ENCODE data around the gene IFI27L2.
"Not testable (repeated sequence)": the region's sequence is repeated elsewhere in the genome, so short reads cannot be mapped to it uniquely, and the experiment has no call there.

IFI27L2 gene, protein sequence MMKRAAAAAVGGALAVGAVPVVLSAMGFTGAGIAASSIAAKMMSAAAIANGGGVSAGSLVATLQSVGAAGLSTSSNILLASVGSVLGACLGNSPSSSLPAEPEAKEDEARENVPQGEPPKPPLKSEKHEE

DNA sequence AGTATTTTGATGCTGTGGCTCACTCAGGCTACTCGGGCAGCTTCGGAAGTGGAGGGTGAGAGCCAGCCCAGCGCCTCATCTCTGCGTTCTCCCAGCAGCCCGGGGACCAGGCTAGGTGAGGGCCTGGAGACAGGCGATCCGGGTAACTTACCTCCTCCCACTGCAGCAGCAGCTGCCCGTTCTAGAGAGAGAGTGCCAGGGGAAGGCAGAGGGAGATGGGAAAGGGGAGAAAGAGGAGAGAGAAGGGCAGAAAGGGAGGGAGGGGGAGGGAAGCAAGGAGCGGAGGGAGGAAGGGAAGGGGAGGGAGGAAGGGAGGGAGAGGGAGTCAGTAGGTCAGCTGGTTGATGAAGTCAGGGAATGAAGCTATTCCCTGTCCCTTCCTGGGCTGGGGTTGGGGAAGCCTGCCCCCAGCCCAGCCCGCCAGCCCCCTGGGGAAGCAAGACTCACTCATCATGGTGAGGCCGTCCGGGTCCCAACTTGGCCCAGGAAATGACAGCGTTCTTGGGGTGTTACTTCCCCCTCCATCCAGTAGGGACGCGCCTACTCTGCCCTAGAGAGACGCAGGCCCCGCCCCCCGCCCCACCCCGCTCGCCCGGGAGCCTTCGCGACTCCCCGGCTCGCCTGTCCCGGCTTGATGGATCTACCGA is at the start of gene IFI27L2:
IFI27L2 (minus strand) TSS at position 494 of the 647 bp plus-strand sequence; CDS start at position 454, 40 bp downstream.
- DNase-seq = no peak

DNA sequence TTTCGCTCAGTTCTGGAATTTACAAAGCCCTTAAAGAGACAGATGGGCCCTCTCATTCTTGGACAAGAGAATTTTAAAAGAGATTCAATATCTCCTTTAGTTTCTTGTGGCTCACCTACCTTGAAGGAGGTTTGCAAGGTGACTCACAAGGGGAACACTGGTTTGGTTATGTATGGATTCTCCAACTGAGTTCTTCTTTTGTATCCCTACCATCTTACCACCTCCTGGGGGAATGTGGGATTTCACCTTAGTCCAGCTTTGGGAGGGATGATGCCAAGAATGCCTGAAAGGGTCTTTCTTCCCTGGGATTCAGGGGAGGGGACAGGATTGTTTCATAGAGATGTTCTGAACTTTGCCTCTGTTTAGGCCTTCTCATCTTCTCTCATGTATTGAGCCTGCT is 48.4 kb upstream of the IFI27L2 start:
- DNase-seq = no peak

DNA sequence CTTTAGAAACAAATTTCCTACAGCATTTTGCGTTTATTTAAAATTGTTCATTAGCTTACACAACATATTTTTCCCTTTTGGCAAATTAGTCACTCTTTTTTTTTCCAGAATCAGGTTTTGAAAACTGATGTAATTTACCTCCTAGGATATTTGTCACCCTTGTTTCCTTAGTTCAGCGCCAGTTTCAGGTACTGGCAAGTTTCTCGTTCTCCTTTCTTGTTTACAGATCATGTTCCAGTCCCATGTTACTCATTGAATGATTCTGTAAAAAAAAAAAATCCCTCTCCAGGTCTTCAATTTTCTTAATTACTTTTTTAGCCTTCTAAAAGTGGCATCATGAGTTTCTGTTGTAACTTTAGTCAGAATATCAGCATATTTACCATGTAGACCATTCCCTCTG is 47.4 kb upstream of the IFI27L2 start:
- no peak for DNase-seq

DNA sequence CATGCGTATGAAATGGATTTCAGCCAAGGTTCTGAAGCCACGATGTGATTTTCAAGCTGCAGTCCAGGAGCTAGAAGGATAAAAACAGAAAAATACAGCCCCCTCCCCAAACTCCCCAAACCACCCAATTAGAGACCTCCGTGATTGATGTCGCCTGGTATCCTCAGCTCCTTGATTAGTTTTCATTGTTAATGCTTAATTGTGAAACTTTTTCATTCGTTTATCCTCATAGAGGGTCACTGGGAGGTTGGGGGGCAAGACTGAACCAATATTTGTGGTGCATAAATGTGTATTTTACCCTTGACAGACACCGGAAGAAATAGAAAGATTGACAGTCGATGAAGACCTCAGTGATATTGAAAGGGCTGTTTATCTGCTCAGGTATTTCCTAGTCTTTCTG is 46.3 kb upstream of the IFI27L2 start:
- DNase-seq = no peak

DNA sequence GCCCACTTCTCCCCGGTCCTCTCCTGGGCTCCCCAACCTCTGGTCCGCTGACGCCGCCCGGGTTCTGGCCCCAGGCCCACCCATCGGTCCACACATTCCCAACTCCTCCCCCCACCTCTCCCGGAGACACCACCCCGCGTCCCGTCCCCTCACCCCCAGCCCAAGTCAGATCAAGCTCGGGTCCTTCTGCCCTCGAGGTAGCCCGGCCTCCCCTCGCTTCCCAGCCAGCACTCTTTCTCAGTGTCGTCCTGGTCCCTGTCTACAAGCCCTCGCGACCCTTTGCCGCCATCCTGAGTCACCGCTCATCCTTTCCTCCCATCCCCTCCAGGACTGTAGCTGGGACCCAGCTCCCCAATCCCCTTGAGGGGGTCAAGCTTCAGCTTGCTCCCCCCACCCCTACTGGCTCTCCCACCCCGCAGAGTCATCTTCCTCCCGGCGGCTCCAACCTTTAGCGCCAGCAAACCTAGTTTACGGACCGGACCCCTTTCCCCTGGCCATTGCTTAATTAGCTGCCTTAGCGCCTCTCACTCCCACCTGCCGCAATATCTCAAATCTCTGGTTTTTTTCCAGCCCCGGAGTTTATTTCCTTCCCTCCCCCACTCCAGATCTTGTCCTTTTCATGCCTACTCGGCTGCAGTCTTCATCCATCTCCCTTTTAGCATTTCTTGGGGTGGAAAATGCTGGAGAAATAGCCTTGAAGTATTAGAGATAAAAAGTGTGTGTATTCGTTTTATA is 45.8 kb upstream of the IFI27L2 start:
- DNase-seq = no peak

DNA sequence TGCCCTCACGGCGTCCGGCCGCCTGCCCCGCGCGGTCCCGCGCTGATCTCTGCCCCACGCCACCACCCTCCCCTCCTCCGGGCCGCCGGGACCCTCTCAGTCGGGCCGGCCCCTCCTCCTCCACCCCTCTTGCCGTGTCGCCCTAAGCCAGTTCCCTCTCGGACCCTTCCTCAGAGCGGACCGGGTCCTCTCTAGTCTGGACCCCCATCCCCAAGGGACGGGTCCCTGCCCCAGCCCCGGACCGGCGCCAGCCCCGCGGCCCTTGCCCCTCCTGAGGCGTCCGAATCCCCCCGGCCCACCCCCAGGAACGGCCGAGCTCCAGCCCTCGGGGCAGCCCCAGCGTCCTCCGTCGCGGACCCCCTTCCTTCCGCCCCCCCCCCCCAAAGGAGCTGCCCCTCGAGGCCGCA is 45.2 kb upstream of the IFI27L2 start:
- DNase-seq = no peak

DNA sequence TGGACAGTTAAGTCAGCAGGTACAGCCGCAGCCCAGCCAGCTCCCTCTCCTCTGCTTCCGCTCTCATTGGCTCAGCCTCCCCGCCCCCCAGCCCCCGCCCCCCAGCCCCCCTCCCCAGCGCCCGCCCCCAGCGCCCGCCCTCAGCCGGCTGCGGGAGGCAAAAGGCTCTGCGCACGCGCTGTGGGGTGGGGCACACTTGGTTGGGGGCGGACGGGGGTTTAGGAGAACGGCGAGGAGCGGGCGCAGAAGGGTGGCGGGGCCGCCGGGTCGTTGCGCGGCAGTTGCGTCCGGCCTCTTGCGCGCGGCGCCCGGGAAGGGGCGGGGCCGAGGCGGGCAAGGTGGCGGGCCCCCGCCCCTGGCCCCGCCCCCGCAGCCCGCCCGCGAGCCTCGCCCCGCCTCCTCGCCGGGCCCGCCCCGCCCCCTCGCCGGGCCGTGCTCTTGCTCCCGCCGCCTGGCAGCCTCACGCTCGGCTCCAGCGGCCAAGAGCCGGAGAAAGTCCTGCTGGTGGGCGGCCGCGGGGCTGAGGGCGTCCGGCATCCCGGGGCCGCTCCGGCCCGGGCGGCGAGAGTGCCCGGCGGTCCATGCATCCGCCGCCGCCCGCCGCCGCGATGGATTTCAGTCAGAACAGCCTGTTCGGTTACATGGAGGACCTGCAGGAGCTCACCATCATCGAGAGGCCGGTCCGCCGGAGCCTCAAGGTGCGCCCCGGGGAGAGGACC is 44.6 kb upstream of the IFI27L2 start, which contains the start of gene PPP4R4:
PPP4R4 (plus strand) TSS at position 438 of the 719 bp plus-strand sequence; CDS start at position 582, 144 bp downstream.
- no peak for DNase-seq

DNA sequence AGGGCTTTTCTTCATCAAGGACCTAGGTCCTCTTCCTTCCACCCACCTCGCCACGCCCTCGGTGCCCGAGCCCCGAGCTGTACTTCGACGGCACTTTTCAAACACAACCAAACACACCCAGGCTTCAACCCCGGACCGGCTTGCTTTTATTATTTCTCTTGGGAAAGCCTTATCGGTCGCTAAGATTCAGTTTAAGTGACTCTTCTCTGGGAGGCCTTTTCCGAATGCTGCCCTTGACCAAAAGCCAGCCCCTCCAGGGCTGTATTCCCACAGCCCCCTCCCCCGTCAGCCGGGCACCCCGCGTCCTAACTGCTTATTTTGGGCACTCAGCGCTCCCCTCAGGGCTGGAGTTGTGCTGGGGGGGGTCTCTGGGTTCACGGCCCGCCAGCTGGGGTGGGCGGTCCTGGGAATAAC is 44.1 kb upstream of the IFI27L2 start:
- DNase-seq = no peak

DNA sequence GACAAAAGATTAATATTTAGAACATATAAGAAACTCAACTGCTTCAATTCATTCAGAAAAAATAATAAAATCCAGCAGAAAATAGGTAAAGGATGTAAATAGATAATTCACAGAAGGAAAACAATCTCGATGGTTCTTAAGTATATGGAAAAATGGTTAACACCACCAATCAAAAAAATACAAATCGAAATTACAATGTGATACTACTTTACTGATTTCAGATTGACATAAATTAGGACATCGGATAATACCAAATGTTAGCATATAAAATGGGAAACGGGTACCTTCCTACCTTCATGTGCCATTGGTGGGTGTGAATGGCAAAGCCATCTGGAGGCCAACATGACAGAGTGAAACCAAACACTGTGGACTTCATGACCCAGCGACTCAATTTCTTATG is 43.1 kb upstream of the IFI27L2 start:
- DNase-seq = no peak

DNA sequence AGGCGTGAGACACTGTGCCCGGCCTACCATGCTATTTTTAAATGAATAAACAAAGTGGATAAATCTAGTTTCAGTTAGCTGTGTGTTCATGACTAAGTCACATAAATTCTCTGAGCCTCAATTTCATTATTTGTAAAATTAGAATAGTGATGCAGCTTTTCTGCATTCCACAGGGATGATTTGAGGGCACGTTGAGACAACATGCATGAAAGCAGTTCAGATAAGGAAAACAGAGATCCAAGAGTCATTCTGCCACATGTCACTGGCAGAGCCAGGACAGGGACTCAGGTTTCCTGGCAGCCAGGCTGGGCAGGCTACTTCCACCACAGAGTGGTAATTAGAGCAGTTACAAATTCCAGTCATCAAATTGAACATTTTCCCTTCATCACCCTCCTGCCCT is 41.8 kb upstream of the IFI27L2 start:
- DNase-seq = no peak

DNA sequence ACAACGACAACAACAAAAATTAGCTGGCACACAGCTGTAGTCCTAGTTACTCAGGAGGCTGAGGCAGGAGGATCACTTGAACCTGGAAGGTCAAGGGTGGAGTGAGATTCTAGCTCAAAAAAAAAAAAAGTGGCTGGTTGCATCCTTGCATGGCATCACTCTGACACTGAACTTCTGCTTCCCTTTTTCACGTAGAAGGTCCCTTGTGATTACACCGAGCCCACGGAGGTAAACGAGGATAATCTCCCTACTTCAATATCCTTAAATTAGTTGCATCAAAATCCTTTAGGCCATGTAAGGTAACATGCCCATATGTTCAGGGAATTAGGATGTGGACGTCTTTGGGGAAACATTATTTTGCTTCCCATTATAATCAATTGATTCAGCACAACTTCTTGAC is 40.7 kb upstream of the IFI27L2 start:
- DNase-seq = no peak

DNA sequence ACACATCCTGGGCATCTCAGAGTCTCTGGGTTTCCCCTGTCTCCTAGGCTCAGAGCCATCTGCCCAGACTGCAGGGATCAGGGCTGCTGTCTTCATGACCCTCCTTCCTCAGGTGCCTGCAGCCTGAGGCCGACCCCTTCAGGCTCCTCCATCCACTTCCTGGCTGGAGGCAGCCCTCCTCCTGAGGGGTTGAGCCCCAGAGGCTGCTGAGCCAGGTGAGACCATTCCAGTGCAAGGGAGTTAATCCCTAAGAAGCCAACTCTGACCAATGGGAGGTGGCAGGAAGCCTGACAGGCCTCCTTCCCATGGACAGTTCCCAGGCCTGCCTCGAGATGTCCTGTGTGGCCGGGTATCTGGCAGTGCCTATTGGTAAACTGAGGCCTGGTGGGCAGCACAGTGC is 36.3 kb upstream of the IFI27L2 start:
- DNase-seq = no peak

DNA sequence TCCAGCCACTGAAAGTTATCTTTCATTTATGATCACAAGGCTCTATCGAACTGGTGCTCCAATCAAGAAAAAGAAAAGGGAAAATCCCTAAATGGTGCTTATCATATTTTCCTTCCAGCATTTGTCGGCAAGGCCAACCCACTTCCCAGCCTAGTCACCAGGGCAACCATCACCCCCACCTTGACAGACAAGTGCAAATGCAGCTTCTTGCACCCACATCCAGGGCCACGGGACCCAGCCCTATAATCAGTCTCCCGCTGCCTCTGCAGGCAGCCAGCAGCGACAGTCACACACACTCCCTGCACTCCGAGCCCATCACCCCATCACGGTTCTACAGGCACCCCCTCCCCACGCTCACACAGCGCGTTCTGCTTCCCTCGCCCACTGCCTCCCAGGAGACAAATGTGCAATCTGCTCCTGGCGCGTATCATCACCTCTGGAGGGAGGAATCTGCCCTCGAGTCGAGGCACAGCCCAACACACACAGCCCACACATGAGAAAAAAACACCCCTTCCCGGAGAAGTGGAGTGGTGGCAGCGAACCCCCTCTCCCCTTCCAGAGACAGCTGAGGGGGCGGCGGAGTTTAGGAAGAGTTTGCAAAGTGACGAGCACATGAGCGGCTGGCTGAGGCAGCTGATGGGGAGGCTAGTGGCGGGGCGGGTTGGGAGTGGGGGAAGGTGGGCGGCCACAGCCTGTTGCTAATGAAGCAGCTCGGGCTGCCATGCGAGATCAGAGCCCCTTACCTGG is 35.5 kb upstream of the IFI27L2 start:
- DNase-seq = no peak

DNA sequence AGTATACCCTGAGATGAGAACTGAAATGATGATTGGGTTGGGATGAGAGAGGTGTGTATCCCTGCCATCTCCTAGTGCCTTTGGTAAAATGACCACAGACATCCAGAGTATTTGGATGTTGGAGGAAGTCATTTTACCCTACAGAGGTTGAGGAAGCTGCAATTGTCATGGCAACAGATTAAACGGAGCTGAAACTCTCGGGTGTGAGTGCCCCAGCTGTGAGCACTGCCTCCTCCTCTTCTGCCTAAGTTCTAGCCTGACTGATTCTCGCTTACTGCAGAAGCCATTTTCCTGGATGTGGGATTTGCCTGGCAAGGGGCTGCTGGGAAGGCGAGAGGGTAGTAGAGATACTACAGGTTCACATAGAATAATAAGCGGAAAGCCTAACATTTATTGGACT is 34.4 kb upstream of the IFI27L2 start:
- no peak for DNase-seq

DNA sequence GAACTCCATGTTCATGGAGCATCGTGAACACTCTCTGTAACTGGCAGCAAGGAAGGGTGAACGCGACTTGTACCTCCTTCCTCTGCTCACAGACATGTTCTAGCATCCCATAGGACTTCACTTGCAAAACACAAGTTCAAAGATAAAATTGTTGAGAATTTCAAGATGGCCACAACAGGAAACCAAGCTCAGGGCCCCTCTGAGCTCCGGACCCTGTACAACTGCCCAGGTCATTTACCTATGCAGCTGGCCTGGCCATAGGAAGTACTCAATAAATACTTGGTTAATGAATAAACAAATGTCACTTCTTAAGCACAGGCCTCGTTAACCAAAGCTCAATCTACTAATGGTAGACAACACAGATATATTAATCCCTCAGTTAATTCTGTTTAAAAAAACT is 33.1 kb upstream of the IFI27L2 start:
- DNase-seq = no peak

DNA sequence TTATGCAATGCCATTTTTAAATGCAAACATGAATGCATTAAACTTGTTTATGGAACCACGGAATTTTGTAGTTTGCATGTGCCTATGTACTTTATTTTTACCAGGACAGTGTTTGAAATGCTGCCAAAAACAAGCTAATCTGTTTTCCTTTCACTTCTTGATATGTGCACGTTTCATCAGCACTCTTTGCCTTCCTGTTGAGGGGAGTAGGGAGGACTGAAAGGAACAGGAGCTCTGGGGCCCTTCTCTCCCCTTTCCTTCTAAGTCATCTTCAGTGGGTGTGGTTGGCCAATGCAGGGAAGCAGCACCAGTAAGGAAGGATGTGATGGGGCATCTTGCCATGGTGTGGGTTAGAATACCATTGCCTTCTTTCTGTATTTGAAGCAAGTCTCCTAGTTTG is 32.6 kb upstream of the IFI27L2 start:
- DNase-seq = no peak

DNA sequence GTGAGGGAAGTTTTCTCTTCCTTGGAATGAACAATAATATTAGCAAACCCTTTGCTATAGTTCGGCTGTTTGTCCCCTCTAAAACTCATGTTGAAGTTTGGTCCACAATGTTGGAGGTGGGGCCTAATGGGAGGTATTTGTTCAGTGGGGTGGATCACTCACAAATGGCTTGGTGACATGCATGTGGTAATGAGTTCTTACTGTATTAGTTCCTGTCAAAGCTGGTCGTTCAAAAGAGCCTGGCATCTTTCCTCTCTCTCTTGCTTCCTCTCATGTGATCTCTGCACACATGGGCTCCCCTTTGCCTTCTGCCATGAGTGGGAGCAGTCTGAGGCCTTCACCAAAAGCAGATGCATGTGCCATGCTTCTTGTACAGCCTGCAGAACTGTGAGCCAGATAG is 31.7 kb upstream of the IFI27L2 start:
- no peak for DNase-seq

DNA sequence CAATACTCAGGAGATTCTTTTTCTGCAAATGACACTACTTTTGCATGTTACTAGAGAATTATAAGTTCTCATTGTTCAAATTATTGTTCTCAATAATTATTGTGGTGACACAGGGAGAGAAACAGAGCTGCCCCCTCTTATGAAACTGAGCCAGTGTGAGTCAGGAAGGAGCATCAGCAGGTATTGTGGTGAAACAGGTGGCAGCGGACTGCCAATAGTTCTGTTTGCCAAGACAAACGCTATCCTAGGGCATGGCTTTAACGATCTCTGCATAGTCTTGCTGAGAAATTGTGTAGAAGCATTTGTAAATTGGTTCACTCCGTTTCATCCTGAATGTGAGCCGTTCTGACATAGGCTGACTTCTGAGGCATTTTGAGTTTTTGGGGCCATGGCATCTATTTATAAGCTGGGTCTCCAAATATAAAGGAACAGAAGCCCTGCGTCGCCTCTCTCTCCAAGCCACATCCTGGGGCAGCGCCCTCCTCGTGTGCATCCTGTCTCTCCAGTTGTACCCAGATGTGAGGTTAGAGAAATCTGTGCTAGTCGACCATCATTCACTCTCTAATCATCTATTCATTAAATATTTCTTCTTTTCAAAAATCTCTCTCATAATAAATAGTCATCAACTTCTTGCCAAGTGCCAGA is 29.0 kb upstream of the IFI27L2 start:
- DNase-seq = no peak

DNA sequence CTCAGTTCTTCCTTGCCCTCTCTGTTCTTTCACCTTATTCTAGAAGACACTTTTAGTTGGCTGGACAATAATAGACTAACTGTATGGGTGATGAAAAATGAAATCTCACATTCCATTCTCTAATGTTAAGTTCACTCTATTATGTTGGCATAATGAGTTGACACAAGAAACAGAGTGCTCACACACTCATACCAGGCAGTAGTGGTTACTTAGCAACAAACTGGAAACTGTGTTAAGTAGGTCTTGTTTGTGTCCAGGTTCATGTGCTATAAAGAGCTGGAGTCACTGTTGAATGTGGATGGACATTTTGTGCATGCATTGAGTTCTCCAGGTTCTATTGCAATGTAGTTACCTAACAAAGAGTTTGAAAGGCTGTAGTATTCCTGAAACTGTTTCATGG is 27.8 kb upstream of the IFI27L2 start:
- no peak for DNase-seq

DNA sequence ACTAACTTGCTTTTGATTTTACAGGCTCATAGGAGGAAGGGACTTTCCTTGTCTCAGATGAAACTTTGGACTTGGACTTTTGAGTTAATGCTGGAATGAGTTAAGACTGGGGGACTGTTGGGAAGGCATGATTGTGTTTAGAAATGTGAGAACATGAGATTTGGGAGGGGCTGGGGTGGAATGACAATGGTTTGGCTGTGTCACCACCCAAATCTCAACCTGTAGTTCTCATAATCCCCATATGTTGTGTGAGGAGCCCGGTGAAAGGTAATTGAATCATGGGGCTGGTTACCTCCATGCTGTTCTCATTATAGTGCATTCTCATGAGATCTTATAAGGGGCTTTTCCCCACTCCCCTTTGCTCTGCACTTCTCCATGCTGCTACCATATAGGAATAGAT is 26.7 kb upstream of the IFI27L2 start:
- DNase-seq = not testable (repeated sequence)

DNA sequence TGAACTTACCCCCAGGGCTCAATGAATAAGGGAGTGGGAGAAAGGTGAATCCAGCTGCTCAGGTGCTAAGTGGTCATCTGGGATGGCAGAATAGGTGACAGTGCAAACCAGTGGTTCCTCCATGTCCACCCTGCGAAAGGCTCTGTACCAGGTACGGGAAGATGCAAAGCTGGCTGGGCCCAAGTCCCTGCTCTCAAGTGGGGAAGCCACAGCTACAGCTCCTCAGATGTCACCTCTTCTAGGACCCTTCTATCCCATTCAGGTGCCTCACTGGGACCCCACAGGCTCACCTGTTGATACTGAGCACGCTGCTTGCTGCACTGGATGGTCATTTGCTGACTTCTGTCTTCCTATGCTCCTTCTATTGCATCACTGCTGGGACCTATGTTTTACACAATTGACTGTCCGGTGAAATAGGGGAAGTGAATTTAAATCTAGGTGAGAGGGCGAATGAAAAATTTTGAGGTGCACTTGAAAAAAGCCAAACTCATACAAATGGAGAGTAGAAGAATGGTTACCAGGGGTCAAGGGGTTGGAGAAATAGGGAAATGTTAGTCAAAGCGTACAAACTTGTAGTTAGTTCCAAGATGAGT is 24.4 kb upstream of the IFI27L2 start:
- DNase-seq = no peak

DNA sequence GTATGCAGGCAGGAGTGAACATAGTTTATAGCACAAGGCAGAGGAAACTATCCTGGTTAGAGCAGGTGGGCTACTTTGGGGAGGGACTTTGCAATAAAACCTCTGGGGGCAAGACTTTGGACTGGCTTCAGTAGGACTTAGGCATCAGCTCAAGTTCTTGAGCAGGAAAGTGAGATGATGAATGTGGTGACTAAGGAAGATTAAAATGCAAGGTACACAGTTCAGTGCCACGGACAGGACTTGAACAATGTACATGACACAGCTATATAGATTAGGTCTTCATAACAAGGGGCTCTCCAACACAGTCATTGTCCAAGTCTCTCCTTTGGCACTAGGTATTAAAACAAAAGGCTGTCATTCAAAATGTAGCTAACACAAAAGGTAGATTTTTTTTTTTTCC is 23.3 kb upstream of the IFI27L2 start:
- no peak for DNase-seq
